Naive thymus-derived CD4-positive, alpha-beta T cell (primary cell): ENCODE results near the gene ERGIC3. TPM values are rescaled to one million over a fixed set of nuclear protein-coding genes. Genes with fewer than 3 reads are reported as not detected.

ENCODE experiments used
- ATAC-seq: fragments of 150-1000 bp; cut with Tn5 transposase; 2 replicates; pipeline ENCODE4 v1.10.0; 2021; ENCODE audit warnings: mild to moderate bottlenecking, moderate library complexity
- CTCF ChIA-PET: fragments of 350-600 bp; sonication (Branson Sonifier 250); formaldehyde crosslinking; loops from one replicate; lab custom pipeline; 2021; ENCODE audit warnings: antibody characterized with exemption; lab: Charles Lee
- POLR2A ChIA-PET: fragments of 350-600 bp; sonication (Branson Sonifier 250); formaldehyde crosslinking; loops from one replicate; lab custom pipeline; 2021; ENCODE audit warnings: antibody characterized with exemption, inconsistent platforms; lab: Charles Lee
- DNase-seq, 9 donors: peaks; one replicate each; pipeline versions ENCODE4 v3.0.0 to v3.0.0-alpha.2; 2020 to 2022; ENCODE audit warnings: mixed read lengths in 1 of 9
- H3K27ac ChIP-seq: one replicate; pipeline ENCODE4 v1.7.0; 2013; ENCODE audit warnings: mild to moderate bottlenecking, low read depth, low read length, moderate library complexity
- H3K27me3 ChIP-seq, 2 donors: one replicate each; pipeline ENCODE4 v1.7.0; 2013; ENCODE audit warnings: low read length in 2 of 2, mild to moderate bottlenecking in 2 of 2, moderate library complexity in 2 of 2; ENCODE audit not compliant: control insufficient read depth in 2 of 2, insufficient read depth in 2 of 2
- H3K36me3 ChIP-seq, 3 experiments: 1 replicate in 2 of 3; 2 replicates in 1 of 3; pipeline ENCODE4 v1.7.0; 2013; ENCODE audit warnings: low read length in 3 of 3, mild to moderate bottlenecking in 3 of 3, moderate library complexity in 1 of 3; ENCODE audit not compliant: insufficient read depth in 3 of 3, control insufficient read depth in 2 of 3
- H3K4me1 ChIP-seq, 2 donors: one replicate each; pipeline ENCODE4 v1.7.0; 2013; ENCODE audit warnings: low read length in 2 of 2, mild to moderate bottlenecking in 2 of 2, moderate library complexity in 1 of 2; ENCODE audit not compliant: control insufficient read depth in 2 of 2, insufficient read depth in 2 of 2
- H3K4me3 ChIP-seq: 2 replicates; pipeline ENCODE4 v1.7.0; 2013; ENCODE audit warnings: mild to moderate bottlenecking, low read length
- H3K9me3 ChIP-seq, 3 experiments: 1 replicate in 2 of 3; 2 replicates in 1 of 3; pipeline ENCODE4 v1.7.0; 2013; ENCODE audit warnings: low read length in 3 of 3; ENCODE audit not compliant: control insufficient read depth in 2 of 3
- H3K27ac Mint-ChIP-seq, 9 donors: one replicate each; pipeline ENCODE4 v1.8.0; 2020 to 2022; ENCODE audit warnings: mixed read lengths in 9 of 9, mild to moderate bottlenecking in 8 of 9, moderate library complexity in 5 of 9, inconsistent platforms in 2 of 9
- H3K27me3 Mint-ChIP-seq, 5 donors: one replicate each; pipeline ENCODE4 v1.8.0; 2021 to 2022; ENCODE audit warnings: mixed read lengths in 5 of 5, mild to moderate bottlenecking in 1 of 5
- H3K36me3 Mint-ChIP-seq, 5 donors: one replicate each; pipeline ENCODE4 v1.8.0; 2020 to 2022; ENCODE audit warnings: mixed read lengths in 5 of 5, mild to moderate bottlenecking in 3 of 5, inconsistent platforms in 1 of 5
- H3K4me1 Mint-ChIP-seq, 7 donors: one replicate each; pipeline ENCODE4 v1.8.0; 2020 to 2022; ENCODE audit warnings: mixed read lengths in 7 of 7, mild to moderate bottlenecking in 3 of 7, inconsistent platforms in 1 of 7
- H3K4me3 Mint-ChIP-seq, 10 donors: one replicate each; pipeline ENCODE4 v1.8.0; 2020 to 2022; ENCODE audit warnings: mild to moderate bottlenecking in 10 of 10, mixed read lengths in 10 of 10, moderate library complexity in 6 of 10, inconsistent platforms in 2 of 10
- H3K9me3 Mint-ChIP-seq, 11 donors: one replicate each; pipeline ENCODE4 v1.8.0; 2020 to 2022; ENCODE audit warnings: mixed read lengths in 11 of 11, mild to moderate bottlenecking in 4 of 11, inconsistent platforms in 1 of 11, moderate library complexity in 1 of 11
- intact Hi-C, 2 donors: fragments of 100-400 bp; cut with micrococcal nuclease; formaldehyde crosslinking; loops; one replicate each; pipeline ENCODE4 v1.15.1; 2023
- polyA plus RNA-seq, 2 donors: library from polyadenylated mRNA; unstranded; fragments of 300-500 nt; fragmentation: Illumina TruSeq; gene quantifications; one replicate each; pipeline ENCODE4 v1.2.3, GENCODE V29; 2021
- total RNA-seq, 6 experiments: library from RNA in 5 of 6; stranded (reverse) in 5 of 6; gene quantifications; 1 replicate in 5 of 6; 2 replicates in 1 of 6; pipeline ENCODE4 v1.2.3 and lab custom pipeline; 2021 to 2026

ERGIC3 gene
- total and polyA plus RNA-seq, 7 experiments from 2014 or later, result 135 to 158 (median 148) TPM

GRCh38 chr20:35508493-35509218, 33.2 kb upstream of the ERGIC3 start:
- H3K4me3 ChIP-seq, result no peak overlapping the region
- H3K27ac ChIP-seq, result no peak overlapping the region
- Mint-ChIP-seq H3K4me3 (no peak overlapping the region), H3K9me3 (no peaks in the 10 kb centered on the region), H3K4me1 (peaks cover 16 to 33% (median 25%) of the 10 kb centered on the region in 7 donors), H3K27me3 (no peaks in the 10 kb centered on the region), H3K36me3 (peaks cover 17 to 48% (median 19%) of the 10 kb centered on the region in 5 donors), H3K27ac (peak overlapping the region in 3 of 9 donors; percentile 28 to 53 (median 52))
- ATAC-seq, result no peak
- intact Hi-C loops, result no loop called here
- peaks cover 10 to 99% (median 31%) of the 10 kb centered on the region in 3 experiments for H3K36me3 ChIP-seq
- CTCF ChIA-PET, result interaction anchor here (1.2 kb wide), 1 partner anchor 11 kb away, joined by 3 read pairs; no protein-coding TSS in a partner anchor
- H3K27me3 ChIP-seq, result no peaks in the 10 kb centered on the region
- POLR2A ChIA-PET, result no interaction called here
- no peaks in the 10 kb centered on the region for H3K9me3 ChIP-seq
- peaks cover 0 to 7% of the 10 kb centered on the region in 2 donors for H3K4me1 ChIP-seq
- no peak for DNase-seq

GRCh38 chr20:35510951-35511735, 30.7 kb upstream of the ERGIC3 start:
- peaks cover 5 to 100% (median 38%) of the 10 kb centered on the region in 3 experiments for H3K36me3 ChIP-seq
- intact Hi-C loops, result no loop called here
- POLR2A ChIA-PET, result no interaction called here

GRCh38 chr20:35511814-35512420, 30.0 kb upstream of the ERGIC3 start:
- H3K4me1 Mint-ChIP-seq, result peaks cover under 1 to 5% (median 3%) of the 10 kb centered on the region in 7 donors
- no peaks in the 10 kb centered on the region for H3K9me3 ChIP-seq
- intact Hi-C loops, result loop anchor here in 1 of 2 donors (1.0 kb wide), 1 partner anchor 372 kb away; no protein-coding TSS in a partner anchor
- H3K4me1 ChIP-seq, result no peaks in the 10 kb centered on the region
- DNase-seq, result no peak
- ChIA-PET POLR2A (no interaction called here), CTCF (interaction anchor here (1.4 kb wide), 1 partner anchor 372 kb away, joined by 3 read pairs; no protein-coding TSS in a partner anchor)
- H3K4me3 ChIP-seq, result no peak overlapping the region
- H3K4me3 Mint-ChIP-seq, result no peak overlapping the region
- no peaks in the 10 kb centered on the region for H3K27me3 Mint-ChIP-seq
- no peaks in the 10 kb centered on the region for H3K27me3 ChIP-seq
- ATAC-seq, result no peak
- peaks cover 5 to 96% (median 32%) of the 10 kb centered on the region in 3 experiments for H3K36me3 ChIP-seq
- peaks cover 9 to 37% (median 11%) of the 10 kb centered on the region in 5 donors for H3K36me3 Mint-ChIP-seq
- no peak overlapping the region for H3K27ac ChIP-seq
- peak overlapping the region in 5 of 9 donors; percentile 12 to 86 (median 67) for H3K27ac Mint-ChIP-seq
- H3K9me3 Mint-ChIP-seq, result no peaks in the 10 kb centered on the region

More at GRCh38 chr20:35510951-35511735, 30.7 kb upstream of the ERGIC3 start:
- Mint-ChIP-seq H3K27ac (peak overlapping the region in 1 of 9 donors; percentile 48), H3K4me3 (no peak overlapping the region), H3K9me3 (no peaks in the 10 kb centered on the region), H3K4me1 (peaks cover under 1 to 11% (median 8%) of the 10 kb centered on the region in 7 donors), H3K36me3 (peaks cover 8 to 38% (median 13%) of the 10 kb centered on the region in 5 donors), H3K27me3 (no peaks in the 10 kb centered on the region)
- no peak overlapping the region for H3K4me3 ChIP-seq
- no peak overlapping the region for H3K27ac ChIP-seq
- H3K4me1 ChIP-seq, result peaks cover 0 to 5% of the 10 kb centered on the region in 2 donors
- no peaks in the 10 kb centered on the region for H3K9me3 ChIP-seq
- CTCF ChIA-PET, result interaction anchor here (0.6 to 1.4 kb wide), 5 partner anchors 10 to 689 kb away, joined by 3 to 7 read pairs (median 3); no protein-coding TSS in a partner anchor
- DNase-seq (no peak), ATAC-seq (no peak)
- H3K27me3 ChIP-seq, result no peaks in the 10 kb centered on the region

GRCh38 chr20:35514371-35514932, 27.4 kb upstream of the ERGIC3 start:
- H3K4me3 Mint-ChIP-seq, result no peak overlapping the region
- no peaks in the 10 kb centered on the region for H3K4me1 ChIP-seq
- no peaks in the 10 kb centered on the region for H3K27me3 ChIP-seq
- H3K36me3 Mint-ChIP-seq, result peaks cover 7 to 26% (median 8%) of the 10 kb centered on the region in 5 donors
- H3K27ac ChIP-seq, result no peak overlapping the region
- H3K4me1 Mint-ChIP-seq, result peaks cover 0 to 1% (median 0%) of the 10 kb centered on the region in 7 donors
- no peaks in the 10 kb centered on the region for H3K9me3 Mint-ChIP-seq
- intact Hi-C loops, result no loop called here
- H3K36me3 ChIP-seq, result peaks cover 0 to 71% (median 15%) of the 10 kb centered on the region in 3 experiments
- DNase-seq (no peak), ATAC-seq (no peak)
- no peak overlapping the region for H3K4me3 ChIP-seq
- ChIA-PET POLR2A (no interaction called here), CTCF (no interaction called here)
- no peaks in the 10 kb centered on the region for H3K9me3 ChIP-seq
- H3K27me3 Mint-ChIP-seq, result no peaks in the 10 kb centered on the region
- H3K27ac Mint-ChIP-seq, result peak overlapping the region in 3 of 9 donors; percentile 40 to 60 (median 44)

- Histone ChIP-seq H3K9me3 (no peaks in the 10 kb centered on the region), H3K27ac (no peak overlapping the region), H3K4me3 (no peak overlapping the region), H3K4me1 (no peaks in the 10 kb centered on the region), H3K36me3 (peaks cover 0 to 62% (median 11%) of the 10 kb centered on the region in 3 experiments), H3K27me3 (no peaks in the 10 kb centered on the region)
- POLR2A ChIA-PET, result no interaction called here
- no peak for ATAC-seq
- intact Hi-C loops, result no loop called here
- Mint-ChIP-seq H3K4me3 (no peak overlapping the region), H3K4me1 (peaks cover 0 to 1% (median 0%) of the 10 kb centered on the region in 7 donors), H3K27ac (no peak overlapping the region), H3K9me3 (no peaks in the 10 kb centered on the region), H3K36me3 (peaks cover 6 to 21% (median 7%) of the 10 kb centered on the region in 5 donors), H3K27me3 (no peaks in the 10 kb centered on the region)
- DNase-seq, result no peak
- CTCF ChIA-PET, result interaction anchor here (0.5 kb wide), 1 partner anchor 15 kb away, joined by 3 read pairs; no protein-coding TSS in a partner anchor
These were observed 26.5 kb upstream of the ERGIC3 start for GRCh38 chr20:35515341-35515740.
